GM12878 (cell line): ENCODE results near the gene VIT. TPM values are rescaled to one million over a fixed set of nuclear protein-coding genes. Genes with fewer than 3 reads are reported as not detected.

ENCODE experiments used
- ATAC-seq: fragments of 200-7000 bp; cut with Tn5 transposase; 3 replicates; pipeline ENCODE4 v1.9.1; 2020; ENCODE audit warnings: mild to moderate bottlenecking, moderate library complexity
- Bru-seq: library from RNA; stranded (reverse); fragments of 400-500 nt; gene quantifications from one replicate; lab custom pipeline; 2021; lab: Mats Ljungman, UMichigan
- BruChase-seq, 2 experiments: library from RNA; stranded (reverse); fragments of 400-500 nt; gene quantifications; one replicate each; lab custom pipeline; 2021; lab: Mats Ljungman, UMichigan
- BruUV-seq: library from RNA; stranded (reverse); fragments of 400-500 nt; replicated peaks from 2 replicates; lab custom pipeline; 2021; lab: Mats Ljungman, UMichigan
- CTCF ChIA-PET: fragments of 300-600 bp; sonication (Branson Sonifier 250); formaldehyde crosslinking; extraction: SDS; loops from one replicate; lab custom pipeline; 2021; ENCODE audit warnings: inconsistent platforms; lab: Yijun Ruan, JAX
- POLR2A ChIA-PET: fragments of 350-600 bp; formaldehyde crosslinking; extraction: SDS; loops from one replicate; lab custom pipeline; 2021; ENCODE audit warnings: inconsistent platforms; lab: Charles Lee
- RAD21 ChIA-PET: fragments of 300-600 bp; sonication (Branson Sonifier 250); formaldehyde crosslinking; loops from one replicate; lab custom pipeline; 2023; ENCODE audit warnings: antibody characterized with exemption; ENCODE audit not compliant: unreplicated experiment; lab: Charles Lee
- SMC1A ChIA-PET: fragments of 300-600 bp; sonication (Branson Sonifier 250); formaldehyde crosslinking; loops from one replicate; lab custom pipeline; 2023; ENCODE audit not compliant: unreplicated experiment, uncharacterized antibody; lab: Charles Lee
- DNase-seq: peaks from one replicate; pipeline ENCODE4 v3.0.0-alpha.2; 2011; ENCODE audit warnings: low read depth, low spot score
- FAIRE-seq: peaks from 3 replicates; lab custom pipeline; 2011; peaks lifted over from hg19 to GRCh38; lab: Jason Lieb, UNC
- H2AFZ ChIP-seq: 2 replicates; pipeline ENCODE4 v1.6.0; 2011; ENCODE audit warnings: low read depth, low read length, control low read depth; ENCODE audit not compliant: control insufficient read depth
- H3K27ac ChIP-seq: 2 replicates; pipeline ENCODE4 v1.5.1; 2011; ENCODE audit warnings: control low read depth; ENCODE audit not compliant: control insufficient read depth, insufficient read depth
- H3K27me3 ChIP-seq, 2 experiments: replicated peaks in 1 of 2; 2 replicates each; pipeline versions ENCODE4 v1.6.0 to v1.6.1; 2011; ENCODE audit warnings: low read length in 1 of 2; ENCODE audit not compliant: control insufficient read depth in 2 of 2, insufficient read depth in 2 of 2
- H3K36me3 ChIP-seq, 2 experiments: 2 replicates each; pipeline ENCODE4 v1.5.1; 2011; ENCODE audit warnings: low read length in 1 of 2; ENCODE audit not compliant: control insufficient read depth in 2 of 2, insufficient read depth in 2 of 2
- H3K4me1 ChIP-seq: 2 replicates; pipeline ENCODE4 v1.6.1; 2011; ENCODE audit warnings: mild to moderate bottlenecking, low read length, moderate library complexity, mixed read lengths; ENCODE audit not compliant: control insufficient read depth, insufficient read depth
- H3K4me2 ChIP-seq: 2 replicates; pipeline ENCODE4 v1.6.0; 2011; ENCODE audit warnings: control low read depth; ENCODE audit not compliant: control insufficient read depth, insufficient read depth
- H3K4me3 ChIP-seq: fragments of 200-600 bp; sonication (generic); 2 replicates; pipeline ENCODE4 v1.5.1; 2016
- H3K79me2 ChIP-seq: 2 replicates; pipeline ENCODE4 v1.6.0; 2011; ENCODE audit warnings: low read length; ENCODE audit not compliant: control insufficient read depth, insufficient read depth
- H3K9ac ChIP-seq: 2 replicates; pipeline ENCODE4 v1.8.0; 2011; ENCODE audit warnings: low read length, control low read depth, mixed read lengths; ENCODE audit not compliant: control insufficient read depth, insufficient read depth
- H3K9me3 ChIP-seq: replicated peaks from 3 replicates; pipeline ENCODE4 v1.5.1; 2011; ENCODE audit warnings: mild to moderate bottlenecking, low read length; ENCODE audit not compliant: control insufficient read depth, insufficient read depth
- H4K20me1 ChIP-seq: 2 replicates; pipeline ENCODE4 v1.6.0; 2011; ENCODE audit not compliant: control insufficient read depth, insufficient read depth
- CEBPB ChIP-seq, 2 experiments: fragments of 150-350 bp in 1 of 2; IDR thresholded peaks; 2 replicates each; pipeline ENCODE4 v1.6.1; 2012 to 2014; ENCODE audit warnings: low read depth in 2 of 2, low read length in 2 of 2, borderline replicate concordance in 1 of 2, inconsistent platforms in 1 of 2
- CHD4 ChIP-seq: fragments of 200-600 bp; sonication (generic); IDR thresholded peaks from 2 replicates; pipeline ENCODE4 v1.6.1; 2016; ENCODE audit warnings: mild to moderate bottlenecking
- IKZF1 ChIP-seq: fragments of 450-650 bp; conservative IDR thresholded peaks from 2 replicates; pipeline ENCODE4 v1.6.1; 2017; ENCODE audit warnings: antibody characterized with exemption, mild to moderate bottlenecking
- KAT2A ChIP-seq: conservative IDR thresholded peaks from 2 replicates; pipeline ENCODE4 v1.6.1; 2011; ENCODE audit warnings: low read depth, low read length; ENCODE audit not compliant: control insufficient read depth
- MTA2 ChIP-seq: fragments of 450-650 bp; IDR thresholded peaks from 2 replicates; pipeline ENCODE4 v1.6.1; 2016; ENCODE audit warnings: low read depth, mild to moderate bottlenecking, moderate library complexity
- NBN ChIP-seq: fragments of 450-650 bp; IDR thresholded peaks from 2 replicates; pipeline ENCODE4 v1.6.1; 2016
- NFXL1 ChIP-seq: fragments of 450-650 bp; IDR thresholded peaks from 2 replicates; pipeline ENCODE4 v1.6.1; 2017; ENCODE audit warnings: antibody characterized with exemption, mild to moderate bottlenecking, borderline replicate concordance
- POU2F2 ChIP-seq: IDR thresholded peaks from 3 replicates; pipeline ENCODE4 v1.6.1; 2011; ENCODE audit warnings: low read depth, mild to moderate bottlenecking, low read length, borderline replicate concordance
- WGBS: methylation state at CpG from one replicate; pipeline ENCODE4 v1.1.6; 2016; ENCODE audit warnings: low lambda C conversion rate; ENCODE audit not compliant: insufficient replicate concordance, insufficient coverage; ENCODE audit errors: missing lambda C conversion rate; 5-methylcytosine and 5-hydroxymethylcytosine counted together
- in situ Hi-C: fragments of 300-500 bp; cut with MboI; formaldehyde crosslinking; loops from 9 replicates; pipeline ENCODE4 v1.14.3; 2018; ENCODE audit warnings: mixed read lengths
- intact Hi-C: fragments of 100-400 bp; cut with micrococcal nuclease; formaldehyde crosslinking; loops from one replicate; pipeline ENCODE4 v1.14.2; 2022; ENCODE audit not compliant: unreplicated experiment
- long read RNA-seq, 2 experiments: library from polyadenylated mRNA; unstranded; transcript quantifications; one replicate each; pipeline ENCODE4 v2.0.0, GENCODE V29; 2019 to 2020
- polyA minus RNA-seq, 3 experiments: library from RNA; depleted of rRNA, polyadenylated mRNA; stranded (reverse); fragments of >200 nt; gene quantifications; 2 replicates each; pipeline ENCODE4 v1.2.3, GENCODE V29; 2011
- polyA plus RNA-seq, 11 experiments: library from polyadenylated mRNA; depleted of rRNA in 4 of 11; unstranded in 6 of 11; stranded (reverse) in 5 of 11; fragments of >200 nt; fragmentation: Nextera tagmentation in 4 of 11; fragmentation: Illumina TruSeq in 1 of 11; extraction: Ambion mirVana in 4 of 11; extraction: Trizol in 1 of 11; gene quantifications; 1 replicate in 1 of 11; 2 replicates in 10 of 11; pipeline versions ENCODE4 v1.2.1 to v1.2.3, GENCODE V29; 2011 to 2016; ENCODE audit warnings: inconsistent platforms in 2 of 11, missing spikeins in 2 of 11, low read depth in 1 of 11
- total RNA-seq, 4 experiments: library from RNA; depleted of rRNA in 3 of 4; stranded (reverse); fragments of >200 nt in 3 of 4; fragmentation: Illumina TruSeq in 1 of 4; extraction: Trizol in 1 of 4; gene quantifications; 2 replicates each; pipeline versions ENCODE4 v1.2.1 to v1.2.3, GENCODE V29; 2013 to 2021
- TF ChIP-seq, protein P1 (sequence below): fragments of 450-650 bp; IDR thresholded peaks from 2 replicates; pipeline ENCODE4 v1.6.1; 2017; ENCODE audit warnings: mild to moderate bottlenecking
- TF ChIP-seq, protein P2 (sequence below): fragments of 450-650 bp; formaldehyde crosslinking; IDR thresholded peaks from 2 replicates; pipeline ENCODE4 v1.5.0; 2022; ENCODE audit warnings: mild to moderate bottlenecking, missing genetic modification characterization
- TF ChIP-seq, protein P3 (sequence below): fragments of 450-650 bp; IDR thresholded peaks from 2 replicates; pipeline ENCODE4 v1.6.1; 2016; ENCODE audit warnings: mild to moderate bottlenecking

Gene VIT, protein sequence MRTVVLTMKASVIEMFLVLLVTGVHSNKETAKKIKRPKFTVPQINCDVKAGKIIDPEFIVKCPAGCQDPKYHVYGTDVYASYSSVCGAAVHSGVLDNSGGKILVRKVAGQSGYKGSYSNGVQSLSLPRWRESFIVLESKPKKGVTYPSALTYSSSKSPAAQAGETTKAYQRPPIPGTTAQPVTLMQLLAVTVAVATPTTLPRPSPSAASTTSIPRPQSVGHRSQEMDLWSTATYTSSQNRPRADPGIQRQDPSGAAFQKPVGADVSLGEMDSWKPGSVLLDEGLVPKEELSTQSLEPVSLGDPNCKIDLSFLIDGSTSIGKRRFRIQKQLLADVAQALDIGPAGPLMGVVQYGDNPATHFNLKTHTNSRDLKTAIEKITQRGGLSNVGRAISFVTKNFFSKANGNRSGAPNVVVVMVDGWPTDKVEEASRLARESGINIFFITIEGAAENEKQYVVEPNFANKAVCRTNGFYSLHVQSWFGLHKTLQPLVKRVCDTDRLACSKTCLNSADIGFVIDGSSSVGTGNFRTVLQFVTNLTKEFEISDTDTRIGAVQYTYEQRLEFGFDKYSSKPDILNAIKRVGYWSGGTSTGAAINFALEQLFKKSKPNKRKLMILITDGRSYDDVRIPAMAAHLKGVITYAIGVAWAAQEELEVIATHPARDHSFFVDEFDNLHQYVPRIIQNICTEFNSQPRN
- 0.69 and 1.4 TPM in 2 replicates for total RNA-seq (2013; cell fraction: nucleolus; rRNA removed)
- total RNA-seq (2014; rRNA removed) (not detected in 2 replicates), total RNA-seq (2014; rRNA removed; fragmentation: Illumina TruSeq; extraction: Trizol) (not detected in 2 replicates), total RNA-seq (2021) (not detected in 2 replicates), polyA plus RNA-seq (2011; rRNA removed) (0.05 and 0.06 TPM in 2 replicates), polyA plus RNA-seq (2014; fragmentation: Illumina TruSeq; extraction: Trizol) (not detected in 2 replicates), polyA plus RNA-seq (2014; fragmentation: Nextera tagmentation; extraction: Ambion mirVana) (under 1 TPM in 1 of 2 experiments, not detected in 1; 0.14 TPM), polyA plus RNA-seq (2014; rRNA removed) (0.09 TPM in 1 of 2 replicates, not detected in the other), polyA plus RNA-seq (2016; fragmentation: Nextera tagmentation; extraction: Ambion mirVana) (not detected), polyA minus RNA-seq (2011; rRNA and poly(A)+ RNA removed) (not detected in 2 replicates), Bru-seq, nascent RNA (not detected), BruChase-seq, experiment 1, labeled RNA remaining after a 6-hour chase (not detected), BruChase-seq, experiment 2, labeled RNA remaining after a 2-hour chase (not detected)
- not detected for polyA plus RNA-seq (2011; ENCODE audit: low read depth)
- polyA plus RNA-seq (2011; cell fraction: cytosol; rRNA removed): 0.15 TPM in 1 of 2 replicates, not detected in the other
- 0.06 and 0.07 TPM in 2 replicates for polyA plus RNA-seq (2011; cell fraction: nucleus; rRNA removed)
- polyA plus RNA-seq (2012): not detected in 2 replicates
- polyA minus RNA-seq (2011; cell fraction: cytosol; rRNA and poly(A)+ RNA removed): not detected in 2 replicates
- not detected in 2 replicates for polyA minus RNA-seq (2011; cell fraction: nucleus; rRNA and poly(A)+ RNA removed)
- long read RNA-seq, experiment 1: 0 reads
- long read RNA-seq, experiment 2: 0 reads

DNA sequence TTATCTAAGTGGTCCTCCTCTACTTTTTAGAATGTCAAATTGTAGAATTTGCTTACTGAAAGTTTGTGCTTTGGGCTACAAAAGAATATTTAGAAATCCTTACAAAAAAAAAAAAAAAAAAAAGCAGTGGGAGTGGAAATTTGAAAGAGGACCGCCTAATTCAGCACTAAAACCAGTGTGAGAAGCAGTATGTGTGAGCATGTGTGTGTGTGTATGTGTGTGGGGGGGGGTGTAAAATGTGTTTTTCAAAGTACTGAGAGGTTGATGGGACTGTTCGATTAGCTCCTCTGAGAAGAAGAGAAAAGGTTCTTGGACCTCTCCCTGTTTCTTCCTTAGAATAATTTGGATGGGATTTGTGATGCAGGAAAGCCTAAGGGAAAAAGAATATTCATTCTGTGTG is at the start of gene VIT:
Gene VIT (plus strand): TSS at position 175 of the 400 bp plus-strand sequence. CDS start 19,664 bp downstream, outside the sequence.
- Histone ChIP-seq H2AFZ (no peak within 1 kb of the TSS), H3K9ac (no peak within 1 kb of the TSS), H3K4me3 (no peak within 1 kb of the TSS), H3K79me2 (no peaks in the 10 kb centered on the region), H4K20me1 (no peaks in the 10 kb centered on the region), H3K4me1 (no peaks in the 10 kb centered on the region), H3K4me2 (no peak within 1 kb of the TSS), H3K36me3 (no peaks in the 10 kb centered on the region), H3K27me3 (no peaks in the 10 kb centered on the region), H3K27ac (no peak within 1 kb of the TSS), H3K9me3 (no peaks in the 10 kb centered on the region)
- in situ Hi-C loops: no loop called here
- DNase-seq (no peak), FAIRE-seq (no peak), ATAC-seq (no peak)
- intact Hi-C loops: no loop called here
- RAD21 ChIA-PET: no interaction called here
- POLR2A ChIA-PET: no interaction called here
- BruUV-seq: no TSS peak
- SMC1A ChIA-PET: interaction anchor here (0.9 to 1.2 kb wide), 2 partner anchors 16 to 18 kb away, joined by 3 read pairs; no protein-coding TSS in a partner anchor
- WGBS: 27% methylated on average over 2 of the region's 2 CpGs
- CTCF ChIA-PET: no interaction called here
- TF ChIP-seq, protein P1, sequence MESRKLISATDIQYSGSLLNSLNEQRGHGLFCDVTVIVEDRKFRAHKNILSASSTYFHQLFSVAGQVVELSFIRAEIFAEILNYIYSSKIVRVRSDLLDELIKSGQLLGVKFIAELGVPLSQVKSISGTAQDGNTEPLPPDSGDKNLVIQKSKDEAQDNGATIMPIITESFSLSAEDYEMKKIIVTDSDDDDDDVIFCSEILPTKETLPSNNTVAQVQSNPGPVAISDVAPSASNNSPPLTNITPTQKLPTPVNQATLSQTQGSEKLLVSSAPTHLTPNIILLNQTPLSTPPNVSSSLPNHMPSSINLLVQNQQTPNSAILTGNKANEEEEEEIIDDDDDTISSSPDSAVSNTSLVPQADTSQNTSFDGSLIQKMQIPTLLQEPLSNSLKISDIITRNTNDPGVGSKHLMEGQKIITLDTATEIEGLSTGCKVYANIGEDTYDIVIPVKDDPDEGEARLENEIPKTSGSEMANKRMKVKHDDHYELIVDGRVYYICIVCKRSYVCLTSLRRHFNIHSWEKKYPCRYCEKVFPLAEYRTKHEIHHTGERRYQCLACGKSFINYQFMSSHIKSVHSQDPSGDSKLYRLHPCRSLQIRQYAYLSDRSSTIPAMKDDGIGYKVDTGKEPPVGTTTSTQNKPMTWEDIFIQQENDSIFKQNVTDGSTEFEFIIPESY: no peak
- TF ChIP-seq, protein P2, sequence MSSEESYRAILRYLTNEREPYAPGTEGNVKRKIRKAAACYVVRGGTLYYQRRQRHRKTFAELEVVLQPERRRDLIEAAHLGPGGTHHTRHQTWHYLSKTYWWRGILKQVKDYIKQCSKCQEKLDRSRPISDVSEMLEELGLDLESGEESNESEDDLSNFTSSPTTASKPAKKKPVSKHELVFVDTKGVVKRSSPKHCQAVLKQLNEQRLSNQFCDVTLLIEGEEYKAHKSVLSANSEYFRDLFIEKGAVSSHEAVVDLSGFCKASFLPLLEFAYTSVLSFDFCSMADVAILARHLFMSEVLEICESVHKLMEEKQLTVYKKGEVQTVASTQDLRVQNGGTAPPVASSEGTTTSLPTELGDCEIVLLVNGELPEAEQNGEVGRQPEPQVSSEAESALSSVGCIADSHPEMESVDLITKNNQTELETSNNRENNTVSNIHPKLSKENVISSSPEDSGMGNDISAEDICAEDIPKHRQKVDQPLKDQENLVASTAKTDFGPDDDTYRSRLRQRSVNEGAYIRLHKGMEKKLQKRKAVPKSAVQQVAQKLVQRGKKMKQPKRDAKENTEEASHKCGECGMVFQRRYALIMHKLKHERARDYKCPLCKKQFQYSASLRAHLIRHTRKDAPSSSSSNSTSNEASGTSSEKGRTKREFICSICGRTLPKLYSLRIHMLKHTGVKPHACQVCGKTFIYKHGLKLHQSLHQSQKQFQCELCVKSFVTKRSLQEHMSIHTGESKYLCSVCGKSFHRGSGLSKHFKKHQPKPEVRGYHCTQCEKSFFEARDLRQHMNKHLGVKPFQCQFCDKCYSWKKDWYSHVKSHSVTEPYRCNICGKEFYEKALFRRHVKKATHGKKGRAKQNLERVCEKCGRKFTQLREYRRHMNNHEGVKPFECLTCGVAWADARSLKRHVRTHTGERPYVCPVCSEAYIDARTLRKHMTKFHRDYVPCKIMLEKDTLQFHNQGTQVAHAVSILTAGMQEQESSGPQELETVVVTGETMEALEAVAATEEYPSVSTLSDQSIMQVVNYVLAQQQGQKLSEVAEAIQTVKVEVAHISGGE: no peak
- no peak for TF ChIP-seq POU2F2
- no peak for TF ChIP-seq CEBPB (IDR thresholded peaks at IDR 0.05; ENCODE audit: borderline replicate concordance in 1 of 2, low read depth in 2 of 2, low read length in 2 of 2)
- TF ChIP-seq KAT2A: no peak
- TF ChIP-seq CHD4: no peak
- TF ChIP-seq, protein P3, sequence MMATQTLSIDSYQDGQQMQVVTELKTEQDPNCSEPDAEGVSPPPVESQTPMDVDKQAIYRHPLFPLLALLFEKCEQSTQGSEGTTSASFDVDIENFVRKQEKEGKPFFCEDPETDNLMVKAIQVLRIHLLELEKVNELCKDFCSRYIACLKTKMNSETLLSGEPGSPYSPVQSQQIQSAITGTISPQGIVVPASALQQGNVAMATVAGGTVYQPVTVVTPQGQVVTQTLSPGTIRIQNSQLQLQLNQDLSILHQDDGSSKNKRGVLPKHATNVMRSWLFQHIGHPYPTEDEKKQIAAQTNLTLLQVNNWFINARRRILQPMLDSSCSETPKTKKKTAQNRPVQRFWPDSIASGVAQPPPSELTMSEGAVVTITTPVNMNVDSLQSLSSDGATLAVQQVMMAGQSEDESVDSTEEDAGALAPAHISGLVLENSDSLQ: no peak
- TF ChIP-seq NFXL1: no peak
- no peak for TF ChIP-seq MTA2
- TF ChIP-seq IKZF1: no peak
- TF ChIP-seq NBN: no peak
